ENCODE measurements around the gene RBMS3. TPM values are rescaled to one million over a fixed set of nuclear protein-coding genes. Genes with fewer than 3 reads are reported as not detected.

Gene RBMS3
- total RNA-seq, 3 donors from 2014 or later = 4.6 to 53.6 (median 11.7) TPM

- H3K36me3 ChIP-seq (ENCODE audit: low read depth) = no peaks in the 10 kb centered on the region
- no peak for ATAC-seq
- no peak for TF ChIP-seq CTCF (IDR thresholded peaks at IDR 0.05)
- DNase-seq = no peak
- intact Hi-C loops (cut with DNase I, micrococcal nuclease) = no loop called here
- H3K4me1 ChIP-seq (ENCODE audit: low read depth) = no peaks in the 10 kb centered on the region
- no peak overlapping the region for H3K4me3 ChIP-seq
- no peaks in the 10 kb centered on the region for H3K9me3 ChIP-seq
Observed at GRCh38 chr3:29334706-29335105, 53.8 kb downstream of the RBMS3 start.

DNA sequence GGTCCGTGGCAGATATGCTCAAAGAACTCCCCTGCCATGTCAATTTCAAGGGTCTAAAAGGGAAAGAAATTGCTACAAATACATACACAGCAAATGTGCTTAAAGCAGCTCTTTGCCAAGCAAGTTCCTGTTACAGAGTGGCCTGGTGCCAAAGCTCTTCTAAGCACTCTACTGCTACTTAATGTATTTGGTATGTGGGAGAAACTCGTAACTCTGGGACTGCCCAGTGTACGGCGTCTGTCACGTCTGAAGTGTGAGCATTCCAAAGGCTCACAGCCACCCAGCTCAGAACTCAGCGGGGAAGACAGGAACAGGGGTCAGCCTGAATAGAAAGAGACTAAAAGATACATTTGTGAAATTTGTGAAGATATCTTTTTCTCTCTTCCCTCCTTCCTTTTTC, 54.6 kb downstream of the RBMS3 start:
- no peak for TF ChIP-seq CTCF (IDR thresholded peaks at IDR 0.05)
- no peak overlapping the region for H3K4me3 ChIP-seq
- H3K9me3 ChIP-seq = no peaks in the 10 kb centered on the region
- no peaks in the 10 kb centered on the region for H3K36me3 ChIP-seq (ENCODE audit: low read depth)
- ATAC-seq = peak; percentile 69
- no peaks in the 10 kb centered on the region for H3K4me1 ChIP-seq (ENCODE audit: low read depth)
- peak; percentile 31 to 61 (median 40) for DNase-seq
- intact Hi-C loops (cut with DNase I, micrococcal nuclease) = no loop called here

GRCh38 chr3:29335943-29336342, 55.1 kb downstream of the RBMS3 start:
- H3K4me1 ChIP-seq (ENCODE audit: low read depth) = no peaks in the 10 kb centered on the region
- no peak overlapping the region for H3K4me3 ChIP-seq
- no peaks in the 10 kb centered on the region for H3K9me3 ChIP-seq
- DNase-seq (no peak), ATAC-seq (no peak)
- no peak for TF ChIP-seq CTCF (IDR thresholded peaks at IDR 0.05)
- intact Hi-C loops (cut with DNase I, micrococcal nuclease) = no loop called here
- H3K36me3 ChIP-seq (ENCODE audit: low read depth) = no peaks in the 10 kb centered on the region

DNA sequence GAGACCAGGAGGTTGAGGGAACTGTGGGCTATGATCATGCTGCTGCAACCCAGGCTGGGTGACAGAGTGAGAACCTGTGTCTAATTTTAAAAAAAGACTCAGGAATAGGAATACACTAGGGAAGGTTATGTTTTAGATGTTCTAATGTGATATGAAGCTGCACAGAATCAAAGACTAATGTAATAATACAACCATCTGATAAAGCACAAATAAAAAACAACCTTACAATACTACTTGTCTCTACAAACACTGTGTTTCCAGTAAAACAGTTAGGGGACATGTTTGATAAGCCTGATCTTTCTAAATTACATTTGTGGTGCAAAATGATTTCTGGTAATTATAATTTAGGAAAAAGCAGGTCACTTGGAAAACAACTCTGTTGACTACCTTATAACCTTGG, 56.7 kb downstream of the RBMS3 start:
- H3K4me3 ChIP-seq = no peak overlapping the region
- intact Hi-C loops (cut with DNase I, micrococcal nuclease) = no loop called here
- ATAC-seq (no peak), DNase-seq (no peak)
- no peaks in the 10 kb centered on the region for H3K9me3 ChIP-seq
- TF ChIP-seq CTCF (IDR thresholded peaks at IDR 0.05) = no peak
- H3K36me3 ChIP-seq (ENCODE audit: low read depth) = no peaks in the 10 kb centered on the region
- H3K4me1 ChIP-seq (ENCODE audit: low read depth) = no peaks in the 10 kb centered on the region

- ATAC-seq = no peak
- Histone ChIP-seq H3K4me3 (no peak overlapping the region), H3K9me3 (no peaks in the 10 kb centered on the region), H3K36me3 (ENCODE audit: low read depth) (no peaks in the 10 kb centered on the region), H3K4me1 (ENCODE audit: low read depth) (no peaks in the 10 kb centered on the region)
- no peak for TF ChIP-seq CTCF (IDR thresholded peaks at IDR 0.05)
- intact Hi-C loops (cut with DNase I, micrococcal nuclease) = no loop called here
- no peak for DNase-seq
Observed at GRCh38 chr3:29338377-29338776, 57.5 kb downstream of the RBMS3 start.
